Measurements from ENCODE around the gene SAMHD1. TPM values are rescaled to one million over a fixed set of nuclear protein-coding genes. Genes with fewer than 3 reads are reported as not detected.
"Not testable (repeated sequence)": the region's sequence is repeated elsewhere in the genome, so short reads cannot be mapped to it uniquely, and the experiment has no call there.

Gene SAMHD1
- total RNA-seq, 1 donor: 22.9 TPM

DNA sequence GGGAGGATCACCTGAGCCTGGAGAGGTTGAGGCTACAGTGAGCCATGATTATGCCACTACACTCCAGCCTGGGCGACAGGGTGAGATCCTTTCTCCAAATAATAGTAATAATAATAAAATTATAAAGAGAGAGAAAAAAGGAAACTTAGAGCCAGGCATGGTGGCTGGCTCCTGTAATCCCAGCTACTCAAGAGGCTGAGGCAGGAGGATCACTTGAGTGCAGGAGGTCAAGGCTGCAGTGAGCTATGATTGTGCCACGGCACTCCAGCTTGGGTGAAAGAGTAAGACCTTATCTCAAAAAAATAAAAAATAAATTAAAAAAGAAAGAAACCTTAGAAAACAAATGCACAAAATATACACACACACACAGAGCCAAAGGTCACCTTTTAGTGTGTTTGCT, 5.2 kb upstream of the SAMHD1 start:
- DNase-seq (ENCODE audit: low read depth in 2 of 3, low spot score in 2 of 3): no peak

DNA sequence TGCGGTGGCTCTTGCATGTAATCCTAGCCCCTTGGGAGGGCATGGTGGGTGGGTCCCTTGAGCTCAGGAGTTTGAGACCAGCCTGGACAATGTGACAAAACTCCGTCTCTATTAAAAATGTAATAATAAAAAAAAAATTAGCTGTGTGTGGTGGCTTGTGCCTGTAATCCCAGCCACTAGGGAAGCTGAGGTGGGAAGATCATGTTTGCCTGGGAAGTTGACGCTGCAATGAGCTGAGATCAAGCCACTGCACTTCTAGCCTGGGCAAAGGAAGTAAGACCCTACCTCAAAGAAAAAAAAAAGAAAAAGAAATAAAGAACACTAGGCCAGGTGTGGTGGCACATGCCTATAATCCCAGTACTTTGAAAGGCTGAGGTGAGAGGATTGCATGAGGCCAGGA, 4.5 kb upstream of the SAMHD1 start:
- DNase-seq (ENCODE audit: low read depth in 2 of 3, low spot score in 2 of 3): no peak

DNA sequence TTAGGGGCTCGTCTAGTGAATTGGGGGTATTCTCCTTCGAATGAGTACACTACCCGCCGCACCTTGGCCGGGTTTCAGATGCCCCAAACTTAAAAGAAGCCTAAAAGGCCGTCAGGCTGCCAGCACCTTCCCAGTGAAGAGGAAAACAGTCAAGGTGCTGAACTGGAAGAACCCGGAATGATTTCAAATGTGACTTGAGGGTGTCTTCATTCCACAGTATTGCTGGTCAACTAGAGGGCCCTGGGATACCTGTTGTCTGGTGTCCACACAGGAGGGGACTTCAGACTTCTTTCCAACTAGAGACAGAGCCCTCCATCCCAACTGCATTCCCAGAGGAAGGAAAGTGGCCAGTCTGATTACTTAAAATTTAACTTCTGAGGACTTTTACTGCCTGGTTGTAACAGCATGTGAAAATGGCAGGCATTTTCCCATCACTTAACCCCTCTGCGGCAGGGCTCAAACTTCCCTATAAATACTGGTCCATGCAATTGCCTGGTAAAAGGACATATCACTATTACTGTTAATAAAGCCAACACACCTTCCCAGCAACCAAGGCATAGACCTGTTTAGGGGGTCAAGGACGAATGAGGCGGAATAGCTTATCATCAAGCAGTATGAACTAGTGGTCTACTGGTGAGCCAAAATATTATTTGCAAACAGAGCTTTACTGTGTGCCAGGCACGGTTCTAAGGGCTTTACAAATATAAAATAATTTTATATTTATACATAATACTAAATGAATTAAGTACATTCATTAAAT, 651 bp upstream of the SAMHD1 start:
- no peak for DNase-seq (ENCODE audit: low read depth in 2 of 3, low spot score in 2 of 3)

DNA sequence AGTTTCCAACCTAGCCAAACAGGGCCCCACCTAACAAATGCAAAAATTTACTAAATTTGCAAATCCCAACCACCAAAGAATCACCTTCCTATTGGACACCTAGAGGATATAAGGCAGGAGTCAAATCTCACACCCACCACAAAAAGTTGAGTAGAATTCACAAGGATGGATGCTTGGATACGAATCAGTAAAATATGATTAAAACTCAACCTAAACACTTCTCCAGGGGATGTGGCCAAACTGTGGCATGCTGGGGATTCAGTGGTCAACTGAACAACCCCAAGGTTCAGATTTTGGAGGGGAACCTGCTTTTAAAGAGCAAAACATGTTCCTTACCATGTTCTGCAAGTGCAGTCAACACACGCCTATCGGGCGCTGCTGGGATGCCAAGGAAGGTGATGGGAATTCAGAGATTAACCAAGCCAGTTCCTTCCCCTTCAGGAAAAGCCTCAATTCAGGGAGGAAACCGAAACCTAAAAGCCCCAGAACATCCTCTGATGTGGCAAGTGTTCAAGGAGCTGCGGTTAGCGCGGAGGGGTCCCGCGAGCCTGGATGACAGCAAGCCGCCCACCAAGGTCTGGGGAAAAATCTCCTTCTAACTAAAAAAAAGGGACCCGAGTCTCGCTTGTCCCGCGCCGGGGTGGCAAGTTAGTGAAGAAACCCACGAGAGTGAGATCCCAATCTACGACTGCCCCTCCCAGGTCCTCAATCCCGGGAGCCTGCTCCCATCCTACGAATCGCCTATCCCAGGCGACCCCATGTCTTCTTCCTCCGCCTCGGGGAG, 902 bp downstream of the SAMHD1 start:
- DNase-seq (ENCODE audit: low read depth in 2 of 3, low spot score in 2 of 3): peak in 2 of 3 donors; percentile 34 to 45

DNA sequence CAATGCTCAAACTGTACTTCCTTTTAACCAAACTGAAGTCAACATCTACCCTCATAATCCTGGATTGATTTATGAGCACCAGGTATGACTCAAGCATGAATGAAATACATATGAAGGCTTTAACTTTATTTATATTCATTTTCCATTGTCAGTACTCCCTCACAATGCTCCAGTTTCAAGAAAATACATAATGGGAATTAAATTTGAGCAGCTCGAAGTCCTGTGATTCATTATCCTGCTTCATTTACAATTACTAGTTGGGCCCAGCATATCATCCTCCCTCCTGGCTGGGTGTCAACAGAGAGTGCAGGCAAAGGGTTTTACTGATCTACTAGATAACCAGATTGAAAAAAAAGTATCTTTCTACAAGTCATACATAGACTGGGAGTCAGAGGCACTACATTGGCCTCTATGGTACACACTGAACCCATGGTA, 10.1 kb downstream of the SAMHD1 start:
- DNase-seq (ENCODE audit: low read depth in 2 of 3, low spot score in 2 of 3): peak in 1 of 3 donors; percentile 36

DNA sequence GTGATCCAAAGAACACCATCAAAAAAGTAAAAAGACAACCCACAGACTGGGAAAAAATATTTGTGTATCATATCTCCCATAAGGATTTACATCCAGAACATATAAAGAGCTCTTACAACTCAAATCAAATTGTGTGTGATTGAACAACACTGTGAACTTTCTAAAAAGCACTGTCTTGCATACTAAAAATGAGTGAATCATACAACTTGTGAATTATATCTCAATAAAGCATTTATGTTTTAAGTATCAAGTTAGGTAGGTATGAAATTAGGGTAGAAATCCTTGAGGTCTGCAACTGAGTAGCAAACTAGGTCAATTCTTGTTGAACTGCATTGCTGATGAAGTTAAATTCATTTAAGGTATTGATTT, 14.1 kb downstream of the SAMHD1 start:
- DNase-seq (ENCODE audit: low read depth in 2 of 3, low spot score in 2 of 3): no peak

DNA sequence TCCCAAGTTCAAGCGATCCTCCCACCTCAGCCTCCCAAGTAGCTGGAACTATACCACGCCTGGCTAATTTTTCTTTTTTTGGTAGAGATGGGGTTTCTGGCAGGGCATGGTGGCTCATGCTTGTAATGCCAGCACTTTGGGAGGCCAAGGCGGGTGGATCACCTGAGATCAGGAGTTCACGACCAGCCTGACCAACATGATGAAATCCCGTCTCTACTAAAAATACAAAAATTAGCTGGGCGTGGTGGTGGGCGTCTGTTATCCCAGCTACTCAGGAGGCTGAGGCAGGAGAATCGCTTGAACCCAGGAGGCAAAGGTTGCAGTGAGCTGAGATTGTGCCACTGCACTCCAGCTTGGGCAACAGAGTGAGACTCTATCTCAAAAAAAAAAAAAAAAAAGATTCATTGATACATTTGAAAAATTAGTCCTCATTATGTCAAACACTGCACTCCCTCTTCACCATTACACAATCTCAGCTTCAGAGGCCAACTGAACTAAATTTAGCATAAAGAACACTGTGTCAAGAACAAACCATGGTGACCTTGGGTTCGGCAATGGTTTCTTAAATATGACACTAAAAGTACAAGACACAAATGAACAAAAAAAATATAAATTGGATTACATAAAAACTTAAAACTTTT, 14.6 kb downstream of the SAMHD1 start:
- not testable (repeated sequence) for DNase-seq (ENCODE audit: low read depth in 2 of 3, low spot score in 2 of 3)

DNA sequence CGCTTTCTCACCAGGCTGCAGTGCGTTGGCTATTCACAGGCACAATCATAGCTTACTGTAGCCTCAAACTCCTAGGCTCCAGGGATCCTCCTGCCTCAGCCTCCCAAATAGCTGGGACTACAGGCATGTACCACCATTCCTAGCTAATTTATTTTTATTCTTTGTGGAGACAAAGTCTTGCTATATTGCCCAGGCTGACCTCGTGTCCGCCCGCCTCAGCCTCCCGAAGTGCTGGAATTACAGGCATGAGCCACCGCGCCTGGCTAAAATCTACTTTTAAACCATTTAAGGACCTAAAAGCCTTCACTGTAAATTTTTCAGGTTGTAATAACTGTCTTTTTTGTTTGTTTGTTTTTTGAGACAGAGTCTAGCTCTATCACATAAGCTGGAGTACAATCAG, 15.2 kb downstream of the SAMHD1 start:
- DNase-seq (ENCODE audit: low read depth in 2 of 3, low spot score in 2 of 3): no peak

DNA sequence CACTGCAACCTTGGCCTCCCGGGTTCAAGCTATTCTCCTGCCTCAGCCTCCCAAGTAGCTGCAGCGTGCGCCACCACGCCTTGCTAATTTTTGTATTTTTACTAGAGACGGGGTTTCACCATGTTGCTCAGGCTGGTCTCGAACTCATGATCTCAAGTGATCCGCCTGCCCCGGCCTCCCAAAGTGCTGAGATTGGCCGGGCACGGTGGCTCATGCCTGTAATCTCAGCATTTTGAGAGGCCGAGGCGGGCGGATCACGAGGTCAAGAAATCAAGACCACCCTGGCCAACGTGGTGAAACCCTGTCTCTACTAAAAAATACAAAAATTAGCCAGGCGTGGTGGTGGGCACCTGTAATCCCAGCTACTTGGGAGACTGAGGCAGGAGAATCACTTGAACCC, 17.9 kb downstream of the SAMHD1 start:
- not testable (repeated sequence) for DNase-seq (ENCODE audit: low read depth in 2 of 3, low spot score in 2 of 3)

DNA sequence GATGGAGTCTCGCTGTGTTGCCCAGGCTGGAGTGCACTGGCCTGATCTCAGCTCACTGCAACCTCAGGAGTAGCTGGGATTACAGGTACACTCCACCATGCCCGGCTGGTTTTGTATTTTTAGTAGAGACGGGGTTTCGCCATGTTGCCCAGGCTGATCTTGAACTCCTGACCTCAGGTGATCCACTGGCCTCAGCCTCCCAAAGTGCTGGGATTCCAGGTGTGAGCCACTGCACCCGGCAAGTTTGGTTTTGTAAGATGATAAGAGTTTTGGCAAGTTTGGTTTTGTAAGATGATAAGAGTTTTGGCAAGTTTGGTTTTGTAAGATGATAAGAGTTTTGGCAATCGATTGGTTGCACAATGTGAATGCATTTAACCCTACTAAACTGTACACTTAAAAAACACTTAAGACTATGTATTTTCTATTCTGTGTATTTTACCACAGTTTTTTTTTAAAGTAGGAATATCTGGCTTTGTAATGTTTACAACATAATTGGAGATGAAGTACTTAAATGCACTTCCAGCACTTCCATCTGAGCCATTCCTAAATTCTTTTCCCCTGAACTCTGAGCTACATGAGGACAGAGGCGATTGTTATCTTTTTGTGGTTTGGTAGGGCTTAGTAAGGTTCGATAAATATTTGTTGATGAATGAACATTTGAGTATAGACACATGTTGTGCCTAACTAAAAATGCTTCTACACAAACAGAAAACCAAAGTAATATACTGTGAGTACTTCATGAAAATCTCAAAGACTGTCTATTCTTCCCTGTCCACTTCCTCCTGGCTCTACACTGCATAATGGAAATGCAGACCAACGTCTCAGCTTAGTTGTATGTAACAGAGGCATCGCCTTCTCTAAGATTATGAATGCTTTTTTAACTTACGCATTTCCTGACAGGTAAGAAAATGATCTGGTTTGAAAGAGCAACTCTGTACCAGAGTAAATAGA, 18.8 kb downstream of the SAMHD1 start:
- no peak for DNase-seq (ENCODE audit: low read depth in 2 of 3, low spot score in 2 of 3)

DNA sequence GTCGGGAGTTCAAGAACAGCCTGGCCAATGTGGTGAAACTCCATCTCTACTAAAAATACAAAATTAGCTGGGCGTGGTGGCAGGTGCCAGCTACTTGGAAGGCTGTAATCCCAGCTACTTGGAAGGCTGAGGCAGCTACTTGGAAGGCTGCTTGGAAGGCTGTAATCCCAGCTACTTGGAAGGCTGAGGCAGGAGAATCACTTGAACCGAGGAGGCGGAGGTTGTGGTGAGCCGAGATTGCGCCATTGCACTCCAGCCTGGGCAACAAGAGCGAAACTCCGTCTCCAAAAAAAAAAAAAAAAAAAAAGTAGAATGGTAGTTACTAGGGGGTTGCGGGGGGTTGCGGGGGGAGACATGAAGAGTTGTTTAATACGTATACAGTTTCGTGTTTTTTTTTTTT, 19.4 kb downstream of the SAMHD1 start:
- DNase-seq (ENCODE audit: low read depth in 2 of 3, low spot score in 2 of 3): not testable (repeated sequence)

DNA sequence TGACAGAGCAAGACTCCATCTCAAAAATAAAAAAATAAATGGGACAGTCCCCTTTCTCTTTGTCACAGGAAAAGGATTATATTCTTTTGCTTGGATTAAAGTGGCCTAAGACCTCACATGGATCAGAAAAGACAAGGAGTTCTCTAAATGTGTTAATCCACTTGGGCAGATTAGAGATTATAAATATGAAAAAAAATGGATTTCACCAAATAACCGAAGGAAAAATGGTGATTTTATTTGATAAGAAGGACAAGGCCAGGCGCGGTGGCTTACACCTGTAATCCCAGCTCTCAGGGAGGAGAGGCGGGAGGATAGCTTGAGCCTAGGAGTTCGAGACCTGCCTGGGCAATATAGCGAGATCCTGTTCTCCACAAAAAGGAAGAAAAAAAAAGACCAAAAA, 21.8 kb downstream of the SAMHD1 start:
- DNase-seq (ENCODE audit: low read depth in 2 of 3, low spot score in 2 of 3): no peak

DNA sequence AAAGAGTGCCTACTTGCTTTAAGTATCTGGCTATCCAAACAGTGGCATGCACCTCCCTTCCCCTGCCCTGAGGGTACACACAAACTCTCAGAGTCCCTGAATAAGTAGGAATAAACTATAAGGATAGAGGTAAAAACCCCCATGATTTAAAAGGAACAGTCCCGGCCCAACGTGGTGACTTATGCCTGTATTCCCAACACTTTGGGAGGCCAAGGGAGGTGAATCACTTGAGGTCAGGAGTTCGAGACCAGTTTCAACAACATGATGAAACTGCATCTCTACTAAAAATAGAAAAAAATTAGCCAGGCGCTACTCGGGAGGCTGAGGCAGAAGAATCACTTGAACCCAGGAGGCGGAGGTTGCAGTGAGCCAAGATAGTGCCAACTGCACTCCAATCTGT, 22.2 kb downstream of the SAMHD1 start:
- no peak for DNase-seq (ENCODE audit: low read depth in 2 of 3, low spot score in 2 of 3)

DNA sequence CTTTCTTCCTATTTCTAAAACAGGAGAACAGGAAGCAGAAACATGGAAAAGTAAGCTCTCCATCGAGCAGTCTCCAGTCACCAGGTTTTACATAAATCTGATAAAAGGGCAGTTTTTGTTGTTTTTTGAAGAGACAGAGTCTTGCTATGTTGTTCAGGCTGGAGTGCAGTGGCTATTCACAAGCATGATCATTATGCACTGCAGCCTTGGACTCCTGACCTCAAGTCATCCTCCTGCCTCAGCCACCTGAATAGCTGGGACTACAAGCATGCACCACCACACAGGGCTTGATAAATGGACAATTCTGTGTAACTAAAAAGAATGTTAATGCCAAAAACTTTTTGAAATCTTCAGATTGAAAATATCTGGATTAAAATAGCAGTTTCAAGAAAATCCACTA, 23.8 kb downstream of the SAMHD1 start:
- no peak for DNase-seq (ENCODE audit: low read depth in 2 of 3, low spot score in 2 of 3)

DNA sequence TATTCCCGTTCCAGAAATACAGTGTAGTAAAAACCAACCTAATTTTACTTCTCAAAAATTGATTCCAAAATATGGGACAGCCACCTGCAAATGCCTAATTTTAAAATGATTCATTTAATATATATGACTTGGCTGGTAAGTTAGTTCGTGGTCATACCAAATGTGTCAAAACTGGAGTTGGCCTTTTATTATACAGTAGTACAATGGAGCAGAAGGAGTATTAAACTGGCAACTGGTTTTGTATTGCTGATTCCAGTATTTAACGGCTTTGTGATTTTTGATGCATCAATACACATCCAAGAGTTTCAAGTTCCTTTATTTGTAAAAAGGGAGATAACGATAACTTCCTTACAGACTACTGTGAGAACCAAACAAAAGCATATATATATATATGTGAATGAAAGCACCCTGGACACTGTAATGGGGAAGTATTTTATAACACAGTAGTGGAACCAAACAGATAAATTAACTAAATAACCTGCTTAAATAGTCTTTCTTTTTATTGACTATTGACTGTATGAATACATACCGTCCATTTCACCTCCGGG, 24.8 kb downstream of the SAMHD1 start:
- no peak for DNase-seq (ENCODE audit: low read depth in 2 of 3, low spot score in 2 of 3)

DNA sequence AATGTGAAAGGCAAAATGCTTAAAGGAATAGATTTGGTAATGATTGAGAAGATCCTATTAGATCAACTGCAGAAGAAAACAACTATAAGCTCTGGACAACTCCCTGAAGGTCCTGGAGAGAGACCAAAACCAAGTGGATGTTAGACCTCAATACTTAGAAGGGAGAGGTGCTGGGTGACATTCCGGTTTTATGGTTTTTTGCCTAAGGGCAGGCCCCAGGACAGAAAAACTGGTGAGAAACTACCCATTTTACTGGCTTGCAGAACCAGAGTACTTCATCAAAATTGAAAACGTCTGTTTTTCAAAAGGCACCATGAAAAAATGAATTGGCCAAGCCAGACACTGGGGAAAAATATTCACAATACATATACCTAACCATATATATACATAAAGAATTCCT, 26.3 kb downstream of the SAMHD1 start:
- no peak for DNase-seq (ENCODE audit: low read depth in 2 of 3, low spot score in 2 of 3)

DNA sequence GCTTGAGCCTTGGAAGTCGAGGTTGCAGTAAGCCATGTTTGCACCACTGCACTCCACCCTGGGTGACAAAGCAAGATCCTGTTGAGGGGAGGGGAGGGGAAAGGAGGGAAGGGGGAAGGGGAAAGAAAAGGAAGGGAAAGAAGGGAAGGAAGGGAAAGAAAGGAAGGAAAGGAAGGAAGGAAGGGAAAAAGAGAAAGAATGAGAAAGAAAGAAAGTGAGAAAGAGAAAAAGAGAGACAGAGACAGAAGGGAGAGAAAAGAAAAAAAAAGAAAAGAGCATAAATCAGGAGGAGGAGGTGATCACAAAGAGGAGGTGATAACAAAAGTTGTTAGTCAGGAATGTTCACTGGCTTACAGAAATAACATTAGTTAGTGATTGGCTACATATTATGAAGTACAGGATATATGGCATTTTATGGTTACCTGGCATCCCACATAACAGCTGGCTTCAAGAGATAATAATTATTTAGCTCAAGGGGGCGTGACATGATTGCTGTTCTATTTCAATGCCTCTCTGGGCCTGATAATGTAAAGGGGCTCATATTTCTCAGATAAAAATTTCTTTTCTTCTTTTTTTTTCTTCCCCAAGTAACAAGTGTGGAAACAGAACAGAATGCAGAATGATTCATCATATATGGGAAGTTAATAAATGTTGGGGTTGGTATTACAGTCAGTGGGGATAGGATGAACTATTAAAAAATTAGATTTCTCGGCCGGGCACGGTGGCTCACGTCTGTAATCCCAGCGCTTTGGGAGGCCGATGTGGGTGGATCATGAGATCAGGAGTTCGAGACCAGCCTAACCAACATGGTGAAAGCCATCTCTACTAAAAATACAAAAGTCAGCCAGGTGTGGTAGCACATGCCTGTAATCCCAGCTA, 27.1 kb downstream of the SAMHD1 start:
- DNase-seq (ENCODE audit: low read depth in 2 of 3, low spot score in 2 of 3): no peak

DNA sequence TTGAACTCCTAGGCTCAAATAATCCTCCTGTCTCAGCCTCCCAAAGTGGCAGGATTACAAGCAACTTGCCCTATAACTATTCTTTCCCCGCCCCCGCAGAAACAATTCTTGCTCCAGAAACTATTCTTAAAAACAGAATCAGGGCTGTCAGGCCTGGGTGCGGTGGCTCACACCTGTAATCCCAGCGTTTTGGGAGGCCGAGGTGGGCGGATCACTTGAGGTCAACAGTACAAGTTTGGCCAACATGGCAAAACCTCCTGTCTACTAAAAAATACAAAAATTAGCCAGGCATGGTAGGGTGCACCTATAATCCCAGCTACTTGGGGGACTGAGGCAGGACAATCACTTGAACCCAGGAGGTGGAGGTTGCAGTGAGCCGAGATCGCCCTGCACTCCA, 31.2 kb downstream of the SAMHD1 start:
- DNase-seq (ENCODE audit: low read depth in 2 of 3, low spot score in 2 of 3): no peak

DNA sequence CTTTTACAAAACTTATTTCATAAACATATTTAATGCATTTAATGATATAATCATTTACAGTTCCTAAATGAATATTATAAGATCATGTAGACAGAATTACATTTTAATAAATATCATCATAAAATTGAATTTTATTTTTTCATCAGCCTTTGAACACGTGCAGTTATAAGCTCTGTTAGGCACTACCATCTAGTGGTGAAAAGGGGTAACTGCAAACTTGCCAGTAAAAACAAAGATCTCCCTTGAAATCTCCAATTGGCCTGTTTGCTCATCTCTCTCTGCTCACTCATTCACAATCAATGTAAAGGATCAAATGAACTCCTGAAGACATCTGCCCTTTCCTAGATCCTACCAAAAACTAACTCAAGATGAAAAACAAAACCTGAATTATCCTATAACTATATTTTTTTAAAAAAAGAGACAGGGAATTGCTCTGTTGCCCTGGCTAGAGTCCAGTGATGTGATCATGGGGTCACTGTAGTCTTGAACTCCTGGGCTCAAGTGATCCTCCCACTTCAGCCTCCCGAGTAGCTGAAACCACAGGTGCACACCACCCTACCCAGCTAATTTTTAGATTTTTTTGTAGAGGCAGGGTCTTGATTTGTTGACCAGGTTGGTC, 31.7 kb downstream of the SAMHD1 start:
- peak; percentile 17 to 72 (median 39) for DNase-seq (ENCODE audit: low read depth in 2 of 3, low spot score in 2 of 3)
